HepG2 (cell line): ENCODE data around the gene TVP23A. TPM values are rescaled to one million over a fixed set of nuclear protein-coding genes. Genes with fewer than 3 reads are reported as not detected.

ENCODE experiments used
- ATAC-seq: fragments of 200-7000 bp; cut with Tn5 transposase; 3 replicates; pipeline ENCODE4 v1.9.1; 2020; ENCODE audit warnings: mild to moderate bottlenecking, moderate library complexity
- BruUV-seq: library from RNA; stranded (reverse); fragments of 400-500 nt; replicated peaks from 2 replicates; lab custom pipeline; 2021; lab: Mats Ljungman, UMichigan
- CTCF ChIA-PET: fragments of 300-600 bp; formaldehyde crosslinking; extraction: SDS; loops from one replicate; lab custom pipeline; 2021; ENCODE audit warnings: low total read pairs, inconsistent platforms, low intra/inter-chr PET ratio; lab: Yijun Ruan, JAX
- POLR2A ChIA-PET: fragments of 350-600 bp; sonication (Branson Sonifier 250); formaldehyde crosslinking; loops from one replicate; lab custom pipeline; 2020; ENCODE audit warnings: antibody characterized with exemption, inconsistent platforms; lab: Yijun Ruan, JAX
- DNase-seq: peaks from one replicate; pipeline ENCODE4 v3.0.0-alpha.2; 2015; ENCODE audit warnings: low spot score
- FAIRE-seq: peaks from 3 replicates; lab custom pipeline; 2011; peaks lifted over from hg19 to GRCh38; lab: Jason Lieb, UNC
- H2AFZ ChIP-seq: one replicate; pipeline ENCODE4 v1.6.1; 2011; ENCODE audit warnings: low read length, inconsistent platforms
- H3K27ac ChIP-seq: fragments of 300-600 bp; 3 replicates; pipeline ENCODE4 v1.8.0; 2011; ENCODE audit warnings: mixed run types, mild to moderate bottlenecking, mixed read lengths, low read length, inconsistent platforms; ENCODE audit not compliant: insufficient read depth; ENCODE audit errors: extremely low read length
- H3K27me3 ChIP-seq, 2 experiments: fragments of 200-600 bp in 1 of 2; 2 replicates in 1 of 2; 3 replicates in 1 of 2; pipeline versions ENCODE4 v1.6.0 to v1.8.0; 2011; ENCODE audit warnings: low read length in 2 of 2, mild to moderate bottlenecking in 2 of 2, moderate library complexity in 2 of 2, inconsistent platforms in 1 of 2; ENCODE audit not compliant: insufficient read depth in 2 of 2, control insufficient read depth in 1 of 2
- H3K36me3 ChIP-seq, 2 experiments: fragments of 200-600 bp in 1 of 2; replicated peaks in 1 of 2; 2 replicates in 1 of 2; 3 replicates in 1 of 2; pipeline versions ENCODE4 v1.5.1 to v1.8.0; 2011; ENCODE audit warnings: low read length in 2 of 2, inconsistent platforms in 1 of 2; ENCODE audit not compliant: insufficient read depth in 2 of 2, control insufficient read depth in 1 of 2
- H3K4me1 ChIP-seq: 2 replicates; pipeline ENCODE4 v1.5.1; 2012; ENCODE audit warnings: low read length, inconsistent platforms; ENCODE audit not compliant: insufficient read depth
- H3K4me2 ChIP-seq: 2 replicates; pipeline ENCODE4 v1.6.0; 2011; ENCODE audit warnings: low read depth, low read length, inconsistent platforms
- H3K4me3 ChIP-seq, 3 experiments: fragments of 200-600 bp in 1 of 3; sonication (generic), shearing (Covaris generic) in 1 of 3; replicated peaks in 1 of 3; 2 replicates each; pipeline ENCODE4 v1.5.1; 2011 to 2016; ENCODE audit warnings: low read length in 3 of 3, inconsistent platforms in 2 of 3, low read depth in 2 of 3, mild to moderate bottlenecking in 2 of 3, control low read depth in 1 of 3, mixed read lengths in 1 of 3; ENCODE audit not compliant: insufficient read depth in 1 of 3
- H3K79me2 ChIP-seq: one replicate; pipeline ENCODE4 v1.6.1; 2011; ENCODE audit warnings: low read length, inconsistent platforms; ENCODE audit not compliant: insufficient read depth
- H3K9ac ChIP-seq: 2 replicates; pipeline ENCODE4 v1.6.0; 2011; ENCODE audit warnings: mild to moderate bottlenecking, low read depth, low read length, inconsistent platforms; ENCODE audit not compliant: insufficient read depth
- H3K9me3 ChIP-seq: 2 replicates; pipeline ENCODE4 v1.5.1; 2012; ENCODE audit warnings: mild to moderate bottlenecking, low read length
- H4K20me1 ChIP-seq: 2 replicates; pipeline ENCODE4 v1.6.0; 2011; ENCODE audit warnings: inconsistent platforms, mild to moderate bottlenecking, low read length, moderate library complexity; ENCODE audit not compliant: insufficient read depth
- HMGA1 ChIP-seq: sonication (generic); formaldehyde crosslinking; conservative IDR thresholded peaks from 2 replicates; pipeline ENCODE4 v1.4.0; 2020; ENCODE audit warnings: missing genetic modification reagents
- RBFOX2 ChIP-seq: fragments of 200-400 bp; formaldehyde crosslinking; IDR thresholded peaks from 2 replicates; pipeline ENCODE4 v1.6.1; 2017; ENCODE audit warnings: low read depth, mild to moderate bottlenecking, low read length
- SATB2 ChIP-seq: sonication (generic); formaldehyde crosslinking; IDR thresholded peaks from 2 replicates; pipeline ENCODE4 v1.5.0; 2020; ENCODE audit warnings: missing genetic modification reagents
- SP2 ChIP-seq: sonication (generic); formaldehyde crosslinking; IDR thresholded peaks from 2 replicates; pipeline ENCODE4 v1.5.1; 2020; ENCODE audit warnings: mild to moderate bottlenecking, missing genetic modification reagents
- SP5 ChIP-seq: IDR thresholded peaks from 2 replicates; pipeline ENCODE4 v1.6.1; 2016; ENCODE audit warnings: low read depth, borderline replicate concordance
- SUZ12 ChIP-seq: fragments of 150-350 bp; IDR thresholded peaks from 2 replicates; pipeline ENCODE4 v1.6.1; 2014; ENCODE audit warnings: low read depth, low read length
- U2AF2 ChIP-seq: fragments of 200-400 bp; formaldehyde crosslinking; IDR thresholded peaks from 2 replicates; pipeline ENCODE4 v1.6.1; 2017; ENCODE audit warnings: low read depth, mild to moderate bottlenecking, low read length
- ZBTB20 ChIP-seq: sonication (generic); formaldehyde crosslinking; IDR thresholded peaks from 2 replicates; pipeline ENCODE4 v1.8.1; 2023; ENCODE audit warnings: missing genetic modification reagents, low read depth, mild to moderate bottlenecking, borderline replicate concordance
- ZBTB7A ChIP-seq: sonication (generic); formaldehyde crosslinking; IDR thresholded peaks from 2 replicates; pipeline ENCODE4 v1.8.0; 2022; ENCODE audit warnings: mild to moderate bottlenecking, missing genetic modification reagents
- ZKSCAN1 ChIP-seq: fragments of 150-350 bp; IDR thresholded peaks from 2 replicates; pipeline ENCODE4 v1.6.1; 2014; ENCODE audit warnings: low read length
- ZKSCAN8 ChIP-seq: IDR thresholded peaks from 2 replicates; pipeline ENCODE4 v1.6.1; 2016; ENCODE audit warnings: borderline replicate concordance, missing genetic modification reagents, missing compliant biosample characterization
- ZNF629 ChIP-seq: sonication (generic); formaldehyde crosslinking; conservative IDR thresholded peaks from 2 replicates; pipeline ENCODE4 v1.5.0; 2020; ENCODE audit warnings: missing genetic modification reagents
- ZNF703 ChIP-seq: sonication (generic); formaldehyde crosslinking; IDR thresholded peaks from 2 replicates; pipeline ENCODE4 v1.5.1; 2020; ENCODE audit warnings: missing genetic modification reagents, mild to moderate bottlenecking, moderate library complexity, borderline replicate concordance
- ZNF737 ChIP-seq: sonication (generic); formaldehyde crosslinking; IDR thresholded peaks from 2 replicates; pipeline ENCODE4 v1.5.0; 2020; ENCODE audit warnings: missing genetic modification reagents, mild to moderate bottlenecking, borderline replicate concordance
- ZNF776 ChIP-seq: sonication (generic); formaldehyde crosslinking; IDR thresholded peaks from 2 replicates; pipeline ENCODE4 v1.4.0; 2020; ENCODE audit warnings: mild to moderate bottlenecking, missing genetic modification reagents
- WGBS: methylation state at CpG from one replicate; pipeline ENCODE4 v1.1.6; 2017; ENCODE audit warnings: low lambda C conversion rate; 5-methylcytosine and 5-hydroxymethylcytosine counted together
- in situ Hi-C: cut with HindIII; loops from 2 replicates; pipeline ENCODE4 v1.10.0; 2017; ENCODE audit warnings: low pct_unique_long_range_greater_than_20kb; ENCODE audit not compliant: extremely low pct_ligation_motif_present
- intact Hi-C: fragments of 100-400 bp; cut with micrococcal nuclease; formaldehyde crosslinking; loops from one replicate; pipeline ENCODE4 v1.10.0; 2022; ENCODE audit not compliant: unreplicated experiment
- polyA plus RNA-seq, 8 experiments: library from polyadenylated mRNA; depleted of rRNA in 3 of 8; stranded (reverse) in 7 of 8; unstranded in 1 of 8; fragments of >200 nt; fragmentation: Illumina TruSeq in 4 of 8; extraction: Trizol in 4 of 8; gene quantifications; 2 replicates each; pipeline versions ENCODE4 v1.2.1 to v1.2.3, GENCODE V29; 2011 to 2016; ENCODE audit warnings: low read depth in 4 of 8, missing spikeins in 1 of 8, mixed read lengths in 1 of 8; ENCODE audit not compliant: insufficient read depth in 1 of 8
- total RNA-seq, 5 experiments: library from RNA; depleted of rRNA; stranded (reverse); fragments of >200 nt; fragmentation: Illumina TruSeq; extraction: Trizol; gene quantifications; 2 replicates each; pipeline ENCODE4 v1.2.3, GENCODE V29; 2016; ENCODE audit warnings: low read depth in 1 of 5
- TF ChIP-seq, protein P1 (sequence below): fragments of 450-650 bp; IDR thresholded peaks from 2 replicates; pipeline ENCODE4 v1.6.1; 2016
- TF ChIP-seq, protein P2 (sequence below): IDR thresholded peaks from 2 replicates; pipeline ENCODE4 v1.6.1; 2016; ENCODE audit warnings: missing compliant biosample characterization, missing genetic modification reagents, borderline replicate concordance

Gene TVP23A
- total and polyA plus RNA-seq, 2 of the 13 experiments (the other 11 are each of a cell fraction or from before 2014, with no cell fraction given): not detected

DNA sequence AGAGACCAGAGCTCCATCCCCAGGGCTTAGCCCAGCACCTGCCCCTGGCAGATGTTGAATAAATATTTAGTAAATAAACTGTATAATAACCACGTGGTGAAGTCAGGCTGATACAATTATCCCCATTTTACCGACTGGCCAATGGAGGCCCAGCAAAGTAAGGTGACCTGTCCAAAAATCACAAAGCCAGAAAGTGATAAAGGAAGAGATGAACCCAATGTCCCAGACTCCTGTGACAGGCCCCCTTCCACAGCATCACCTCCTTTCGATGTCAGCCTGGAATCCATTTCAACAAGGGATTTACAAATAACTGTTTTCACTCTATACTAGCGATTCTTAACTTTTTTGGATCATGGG is 5.5 kb downstream of the TVP23A start:
- Histone ChIP-seq H3K9me3 (no peaks in the 10 kb centered on the region), H3K36me3 (no peaks in the 10 kb centered on the region), H3K27ac (no peak overlapping the region), H4K20me1 (no peaks in the 10 kb centered on the region), H3K4me3 (no peak overlapping the region), H3K27me3 (peaks cover 1 to 4% of the 10 kb centered on the region in 2 experiments; a peak in 3 of 5 replicates), H3K79me2 (no peaks in the 10 kb centered on the region), H3K9ac (no peak overlapping the region), H2AFZ (no peak overlapping the region), H3K4me2 (no peak overlapping the region), H3K4me1 (no peaks in the 10 kb centered on the region)
- DNase-seq (no peak), ATAC-seq (no peak), FAIRE-seq (no peak)
- intact Hi-C loops (no loop called here), in situ Hi-C loops (no loop called here)
- CTCF ChIA-PET: no interaction called here
- TF ChIP-seq ZKSCAN1: no peak
- TF ChIP-seq ZNF629 (CRISPR knock-in tag): peak; percentile 51; the same call in 1 of the 2 replicates
- TF ChIP-seq HMGA1 (CRISPR knock-in tag): no peak
- no peak for TF ChIP-seq ZBTB7A (CRISPR knock-in tag)
- TF ChIP-seq, protein P1, sequence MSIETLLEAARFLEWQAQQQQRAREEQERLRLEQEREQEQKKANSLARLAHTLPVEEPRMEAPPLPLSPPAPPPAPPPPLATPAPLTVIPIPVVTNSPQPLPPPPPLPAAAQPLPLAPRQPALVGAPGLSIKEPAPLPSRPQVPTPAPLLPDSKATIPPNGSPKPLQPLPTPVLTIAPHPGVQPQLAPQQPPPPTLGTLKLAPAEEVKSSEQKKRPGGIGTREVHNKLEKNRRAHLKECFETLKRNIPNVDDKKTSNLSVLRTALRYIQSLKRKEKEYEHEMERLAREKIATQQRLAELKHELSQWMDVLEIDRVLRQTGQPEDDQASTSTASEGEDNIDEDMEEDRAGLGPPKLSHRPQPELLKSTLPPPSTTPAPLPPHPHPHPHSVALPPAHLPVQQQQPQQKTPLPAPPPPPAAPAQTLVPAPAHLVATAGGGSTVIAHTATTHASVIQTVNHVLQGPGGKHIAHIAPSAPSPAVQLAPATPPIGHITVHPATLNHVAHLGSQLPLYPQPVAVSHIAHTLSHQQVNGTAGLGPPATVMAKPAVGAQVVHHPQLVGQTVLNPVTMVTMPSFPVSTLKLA: peak; percentile 55
- 36% methylated on average over 4 of the region's 4 CpGs for WGBS
- POLR2A ChIA-PET: no interaction called here
- BruUV-seq: no TSS peak

DNA sequence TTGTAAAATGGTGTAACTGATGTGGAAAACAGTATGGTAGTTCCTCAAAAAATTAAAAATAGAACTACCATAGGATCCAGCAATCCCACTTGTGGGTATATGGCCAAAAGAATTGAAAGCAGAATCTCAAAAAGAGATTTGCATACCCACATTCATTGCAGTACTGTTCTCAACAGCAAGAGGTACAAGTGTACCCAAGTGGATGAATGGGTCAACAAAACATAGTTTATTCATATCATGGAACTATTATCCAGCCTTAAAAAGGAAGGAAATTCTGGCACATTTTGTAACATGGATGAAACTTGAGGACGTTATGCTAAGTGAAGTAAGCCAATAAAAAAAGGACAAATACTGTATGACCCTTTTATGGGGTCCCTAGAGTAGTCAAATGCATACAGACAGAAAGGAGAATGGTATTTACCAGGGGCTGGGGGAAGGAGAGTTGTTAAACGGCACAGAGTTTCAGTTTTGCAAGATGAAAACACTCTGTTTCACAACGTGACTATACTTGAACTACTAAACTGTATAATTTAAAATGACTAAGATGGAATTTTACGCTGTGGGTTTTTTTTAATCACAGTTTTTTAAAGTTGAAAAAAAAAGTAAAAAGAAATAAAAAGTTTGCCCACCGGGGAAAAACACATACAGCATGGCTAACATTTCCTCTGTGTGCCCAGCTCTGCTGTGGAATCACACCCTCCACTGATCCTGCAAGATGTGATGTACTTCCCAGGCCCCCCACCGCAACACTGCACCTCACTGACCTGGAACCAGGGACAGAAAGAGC is 6.1 kb downstream of the TVP23A start:
- in situ Hi-C loops: no loop called here
- H3K9me3 ChIP-seq: no peaks in the 10 kb centered on the region
- no peak overlapping the region for H3K4me3 ChIP-seq
- no peak for FAIRE-seq
- intact Hi-C loops: no loop called here
- H3K36me3 ChIP-seq: no peaks in the 10 kb centered on the region
- H2AFZ ChIP-seq: no peak overlapping the region
- H3K4me2 ChIP-seq: no peak overlapping the region
- ChIA-PET POLR2A (no interaction called here), CTCF (no interaction called here)
- H3K27ac ChIP-seq: no peak overlapping the region
- TF ChIP-seq U2AF2: no peak
- TF ChIP-seq ZKSCAN8 (CRISPR knock-in tag): no peak
- TF ChIP-seq ZNF737 (CRISPR knock-in tag): no peak
- no peak for TF ChIP-seq SUZ12
- no peak for TF ChIP-seq ZBTB20 (CRISPR knock-in tag)
- no peak for TF ChIP-seq ZNF776 (CRISPR knock-in tag)
- TF ChIP-seq SP5 (CRISPR knock-in tag): no peak
- TF ChIP-seq RBFOX2: no peak
- TF ChIP-seq SP2: no peak
- no peak for TF ChIP-seq SATB2 (CRISPR knock-in tag)
- no peak for TF ChIP-seq ZNF703 (CRISPR knock-in tag)
- TF ChIP-seq, protein P2, sequence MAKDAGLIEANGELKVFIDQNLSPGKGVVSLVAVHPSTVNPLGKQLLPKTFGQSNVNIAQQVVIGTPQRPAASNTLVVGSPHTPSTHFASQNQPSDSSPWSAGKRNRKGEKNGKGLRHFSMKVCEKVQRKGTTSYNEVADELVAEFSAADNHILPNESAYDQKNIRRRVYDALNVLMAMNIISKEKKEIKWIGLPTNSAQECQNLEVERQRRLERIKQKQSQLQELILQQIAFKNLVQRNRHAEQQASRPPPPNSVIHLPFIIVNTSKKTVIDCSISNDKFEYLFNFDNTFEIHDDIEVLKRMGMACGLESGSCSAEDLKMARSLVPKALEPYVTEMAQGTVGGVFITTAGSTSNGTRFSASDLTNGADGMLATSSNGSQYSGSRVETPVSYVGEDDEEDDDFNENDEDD: no peak
- H3K4me1 ChIP-seq: no peaks in the 10 kb centered on the region
- H3K9ac ChIP-seq: no peak overlapping the region
- no TSS peak for BruUV-seq
- DNase-seq: no peak
- no peaks in the 10 kb centered on the region for H3K79me2 ChIP-seq
- WGBS: 22% methylated on average over 6 of the region's 6 CpGs
- no peaks in the 10 kb centered on the region for H4K20me1 ChIP-seq
- no peak for ATAC-seq
- H3K27me3 ChIP-seq: peaks cover 3% of the 10 kb centered on the region in 2 experiments; a peak in 3 of 5 replicates
